ENCODE data around the gene SULT1C4.
A peak's percentile ranks its signal among the peaks of the same experiment; 100 is the strongest.

Gene SULT1C4

GRCh38 chr2:108360776-108361468, 16.8 kb upstream of the SULT1C4 start:
- no peak for DNase-seq (ENCODE audit: low read depth)
- H3K4me3 ChIP-seq (ENCODE audit: low read depth, low read length), result no peak overlapping the region
- TF ChIP-seq CTCF (IDR thresholded peaks at IDR 0.05; ENCODE audit: low read depth, low read length) (no peak), MAX (IDR thresholded peaks at IDR 0.05; ENCODE audit: low read depth, low read length) (no peak), MYC (IDR thresholded peaks at IDR 0.05; ENCODE audit: low read depth, low read length) (no peak), POLR2A (IDR thresholded peaks at IDR 0.05; ENCODE audit: extremely low read depth, insufficient read length) (no peak)

DNA sequence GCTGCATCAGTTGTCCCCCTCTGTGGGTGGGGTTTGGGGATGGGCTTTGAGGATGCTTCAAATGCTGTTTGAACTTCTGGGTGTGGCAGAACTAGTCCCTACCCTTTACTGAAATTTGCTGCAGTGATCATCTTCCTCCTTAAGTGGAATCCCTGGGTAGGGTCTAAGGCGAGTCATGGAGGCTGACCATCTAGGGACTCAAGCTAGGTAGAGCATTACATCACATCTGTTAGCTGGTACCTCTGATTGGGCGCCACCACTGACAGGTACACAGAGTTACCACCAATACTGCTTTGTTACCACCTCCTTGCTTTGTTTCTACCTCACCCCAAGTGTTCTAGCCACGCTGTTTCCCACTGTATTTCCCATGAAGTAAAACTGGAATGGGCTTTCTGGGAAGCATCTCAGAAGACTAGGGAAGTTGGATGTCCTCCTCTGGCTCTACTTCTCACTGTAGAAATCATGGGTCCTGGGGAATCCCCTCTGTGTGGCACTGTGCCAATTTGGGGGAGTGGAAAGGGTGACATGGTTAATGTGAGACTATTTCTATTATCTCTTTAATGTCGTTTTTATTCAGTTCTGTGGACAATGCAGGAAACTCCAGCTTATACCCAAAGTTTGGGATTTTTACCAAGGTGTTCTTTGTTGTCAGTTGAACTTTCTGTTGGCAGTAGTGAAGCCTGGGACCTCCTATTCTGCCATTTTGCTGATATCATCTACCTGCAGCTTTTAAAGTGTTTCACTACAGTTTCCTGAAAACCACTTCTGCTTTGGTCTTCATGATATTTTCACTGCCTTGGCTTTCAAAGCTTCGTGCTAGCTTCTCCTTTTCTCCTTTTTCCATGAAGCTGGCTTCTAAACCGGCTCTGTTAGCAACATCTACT, 14.5 kb upstream of the SULT1C4 start:
- TF ChIP-seq MYC (IDR thresholded peaks at IDR 0.05; ENCODE audit: low read depth, low read length), result no peak
- TF ChIP-seq POLR2A (IDR thresholded peaks at IDR 0.05; ENCODE audit: extremely low read depth, insufficient read length), result no peak
- DNase-seq (ENCODE audit: low read depth), result peak; percentile 29
- H3K4me3 ChIP-seq (ENCODE audit: low read depth, low read length), result no peak overlapping the region

- no peak for DNase-seq (ENCODE audit: low read depth)
- TF ChIP-seq MAX (IDR thresholded peaks at IDR 0.05; ENCODE audit: low read depth, low read length) (no peak), MYC (IDR thresholded peaks at IDR 0.05; ENCODE audit: low read depth, low read length) (no peak), POLR2A (IDR thresholded peaks at IDR 0.05; ENCODE audit: extremely low read depth, insufficient read length) (no peak), CTCF (IDR thresholded peaks at IDR 0.05; ENCODE audit: low read depth, low read length) (no peak)
- H3K4me3 ChIP-seq (ENCODE audit: low read depth, low read length), result no peak overlapping the region
Measured at GRCh38 chr2:108363908-108364225, 13.9 kb upstream of the SULT1C4 start.

DNA sequence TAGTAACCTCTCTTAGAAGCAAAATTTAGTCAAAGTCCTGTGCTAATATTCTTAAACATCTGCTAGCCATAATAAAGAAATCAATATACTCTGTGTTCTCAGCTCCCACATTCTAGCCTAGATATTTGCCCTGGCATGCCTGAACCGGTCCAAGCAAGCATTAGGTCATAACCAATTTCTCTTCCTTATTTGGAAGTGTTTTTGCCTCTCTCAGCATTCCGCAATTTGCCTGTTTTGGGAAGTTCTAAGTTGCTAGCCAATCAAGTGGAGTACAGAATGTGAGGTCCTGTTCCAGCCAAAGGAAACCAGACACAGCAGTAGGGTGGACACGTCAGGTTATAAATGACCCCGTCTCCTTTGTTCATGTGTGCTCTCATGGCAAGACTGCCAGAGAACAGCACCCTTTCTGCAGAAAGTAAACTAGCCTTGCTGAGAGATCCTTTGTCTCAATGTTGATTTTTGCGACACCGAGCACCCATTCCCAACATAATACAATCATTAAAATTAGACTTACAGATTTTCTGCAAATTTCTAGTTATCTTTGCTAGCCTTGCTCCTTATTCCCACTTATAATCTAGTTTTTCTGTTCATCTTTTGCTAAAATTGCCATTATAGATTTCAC, 13.0 kb upstream of the SULT1C4 start:
- H3K4me3 ChIP-seq (ENCODE audit: low read depth, low read length), result no peak overlapping the region
- TF ChIP-seq CTCF (IDR thresholded peaks at IDR 0.05; ENCODE audit: low read depth, low read length), result no peak
- no peak for TF ChIP-seq POLR2A (IDR thresholded peaks at IDR 0.05; ENCODE audit: extremely low read depth, insufficient read length)
- DNase-seq (ENCODE audit: low read depth), result no peak

DNA sequence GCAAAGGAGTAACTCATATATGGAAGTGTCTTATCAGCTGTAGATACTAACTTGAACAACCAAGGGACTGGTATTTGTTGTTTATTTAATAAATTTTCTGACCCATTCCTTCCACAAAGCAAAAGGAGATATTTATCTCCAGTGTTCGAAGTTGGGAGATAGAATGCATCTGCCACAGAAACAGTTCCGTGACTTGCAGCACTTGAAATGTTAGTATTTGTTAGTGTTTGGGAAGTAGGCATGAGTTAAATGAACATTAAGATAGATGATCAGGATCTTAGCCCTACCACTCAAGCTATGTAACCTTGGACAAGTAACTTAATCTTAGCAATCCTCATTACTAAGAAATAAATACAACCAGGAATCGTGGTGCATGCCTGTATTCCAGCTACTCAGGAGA, 12.1 kb upstream of the SULT1C4 start:
- DNase-seq (ENCODE audit: low read depth), result no peak
- H3K4me3 ChIP-seq (ENCODE audit: low read depth, low read length), result no peak overlapping the region
- TF ChIP-seq MAX (IDR thresholded peaks at IDR 0.05; ENCODE audit: low read depth, low read length), result no peak
- TF ChIP-seq CTCF (IDR thresholded peaks at IDR 0.05; ENCODE audit: low read depth, low read length), result no peak
- no peak for TF ChIP-seq POLR2A (IDR thresholded peaks at IDR 0.05; ENCODE audit: extremely low read depth, insufficient read length)
- TF ChIP-seq MYC (IDR thresholded peaks at IDR 0.05; ENCODE audit: low read depth, low read length), result no peak

GRCh38 chr2:108367014-108367413, 10.7 kb upstream of the SULT1C4 start:
- DNase-seq (ENCODE audit: low read depth), result no peak
- no peak for TF ChIP-seq POLR2A (IDR thresholded peaks at IDR 0.05; ENCODE audit: extremely low read depth, insufficient read length)
- no peak for TF ChIP-seq MAX (IDR thresholded peaks at IDR 0.05; ENCODE audit: low read depth, low read length)
- TF ChIP-seq CTCF (IDR thresholded peaks at IDR 0.05; ENCODE audit: low read depth, low read length), result no peak
- TF ChIP-seq MYC (IDR thresholded peaks at IDR 0.05; ENCODE audit: low read depth, low read length), result no peak
- no peak overlapping the region for H3K4me3 ChIP-seq (ENCODE audit: low read depth, low read length)
